ENCODE results near the gene TRRAP. TPM values are rescaled to one million over a fixed set of nuclear protein-coding genes. Genes with fewer than 3 reads are reported as not detected.

Gene TRRAP
- total and polyA plus RNA-seq, 2 experiments from 2014 or later: 14.9 to 58.7 TPM

- no peak for TF ChIP-seq ZNF462 (CRISPR knock-in tag; IDR thresholded peaks at IDR 0.05)
- no peak for TF ChIP-seq ZNF114 (CRISPR knock-in tag; IDR thresholded peaks at IDR 0.05)
- TF ChIP-seq EZH2phosphoT487 (IDR thresholded peaks at IDR 0.05; ENCODE audit: unreplicated experiment): no peak
- no peak for TF ChIP-seq ETS1 (IDR thresholded peaks at IDR 0.05)
- no peak for TF ChIP-seq REST (IDR thresholded peaks at IDR 0.05; ENCODE audit: unreplicated experiment)
- TF ChIP-seq EZH2 (IDR thresholded peaks at IDR 0.05; ENCODE audit: low read depth, unreplicated experiment): no peak
- no peak for TF ChIP-seq NANOG (IDR thresholded peaks at IDR 0.05; ENCODE audit: borderline replicate concordance)
- TF ChIP-seq CREB1 (CRISPR knock-in tag; IDR thresholded peaks at IDR 0.05; ENCODE audit: low read depth): no peak
These were observed 123.3 kb downstream of the TRRAP start (continued) for GRCh38 chr7:99001482-99002147.

Measured in GM23338 (cell line).